ENCODE results near the gene GRB2.
"Not testable (repeated sequence)": the region's sequence is repeated elsewhere in the genome, so short reads cannot be mapped to it uniquely, and the experiment has no call there.

GRCh38 chr17:75454672-75455071 is 49.2 kb upstream of the GRB2 start:
- TF ChIP-seq CTCF (IDR thresholded peaks at IDR 0.05; ENCODE audit: insufficient read depth, low read length); REST (IDR thresholded peaks at IDR 0.05; ENCODE audit: insufficient replicate concordance, low read depth); POLR2AphosphoS5 (IDR thresholded peaks at IDR 0.05; ENCODE audit: low read depth); GABPA (IDR thresholded peaks at IDR 0.05; ENCODE audit: low read depth); SPI1 (IDR thresholded peaks at IDR 0.05; ENCODE audit: borderline replicate concordance, low read depth): not testable (repeated sequence)
